Activated CD4-positive, alpha-beta T cell treated with anti-CD3 and anti-CD28 coated beads for 24 hours (primary cell): ENCODE data around the gene MYO7B.
"Not testable (repeated sequence)": the region's sequence is repeated elsewhere in the genome, so short reads cannot be mapped to it uniquely, and the experiment has no call there.

Source experiments
- DNase-seq, 2 donors: peaks; one replicate each; pipeline ENCODE4 v3.0.0-alpha.2; 2020; ENCODE audit warnings: low read depth in 2 of 2

MYO7B gene

DNA sequence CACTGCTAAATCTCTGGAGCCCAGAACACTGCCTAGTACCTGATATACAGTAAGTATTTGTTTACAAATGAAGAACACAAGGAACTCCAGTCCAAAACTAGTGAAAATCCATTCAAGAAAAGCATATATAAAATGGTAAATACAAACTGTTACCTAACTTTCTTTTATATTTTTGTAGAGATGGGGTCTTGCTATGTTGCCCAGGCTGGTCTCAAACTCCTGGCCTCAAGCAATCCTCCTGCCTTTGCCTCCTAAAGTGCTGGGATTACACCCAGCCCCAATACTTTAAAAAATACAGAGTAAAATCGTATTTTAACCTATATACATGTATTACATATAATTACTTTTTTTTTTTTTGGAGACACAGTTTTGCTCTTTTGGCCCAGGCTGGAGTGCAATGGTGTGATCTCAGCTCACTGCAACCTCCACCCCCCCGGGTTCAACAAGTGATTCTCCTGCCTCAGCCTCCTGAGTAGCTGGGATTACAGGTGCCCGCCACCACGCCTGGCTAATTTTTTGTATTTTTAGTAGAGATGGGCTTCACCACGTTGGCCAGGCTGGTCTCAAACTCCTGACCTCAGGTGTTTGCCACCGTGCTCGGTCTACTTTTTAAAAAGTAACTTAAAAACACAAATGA lies 11.2 kb upstream of the MYO7B start:
- not testable (repeated sequence) for DNase-seq

GRCh38 chr2:127525691-127526131 lies 9.8 kb upstream of the MYO7B start:
- DNase-seq: no peak

DNA sequence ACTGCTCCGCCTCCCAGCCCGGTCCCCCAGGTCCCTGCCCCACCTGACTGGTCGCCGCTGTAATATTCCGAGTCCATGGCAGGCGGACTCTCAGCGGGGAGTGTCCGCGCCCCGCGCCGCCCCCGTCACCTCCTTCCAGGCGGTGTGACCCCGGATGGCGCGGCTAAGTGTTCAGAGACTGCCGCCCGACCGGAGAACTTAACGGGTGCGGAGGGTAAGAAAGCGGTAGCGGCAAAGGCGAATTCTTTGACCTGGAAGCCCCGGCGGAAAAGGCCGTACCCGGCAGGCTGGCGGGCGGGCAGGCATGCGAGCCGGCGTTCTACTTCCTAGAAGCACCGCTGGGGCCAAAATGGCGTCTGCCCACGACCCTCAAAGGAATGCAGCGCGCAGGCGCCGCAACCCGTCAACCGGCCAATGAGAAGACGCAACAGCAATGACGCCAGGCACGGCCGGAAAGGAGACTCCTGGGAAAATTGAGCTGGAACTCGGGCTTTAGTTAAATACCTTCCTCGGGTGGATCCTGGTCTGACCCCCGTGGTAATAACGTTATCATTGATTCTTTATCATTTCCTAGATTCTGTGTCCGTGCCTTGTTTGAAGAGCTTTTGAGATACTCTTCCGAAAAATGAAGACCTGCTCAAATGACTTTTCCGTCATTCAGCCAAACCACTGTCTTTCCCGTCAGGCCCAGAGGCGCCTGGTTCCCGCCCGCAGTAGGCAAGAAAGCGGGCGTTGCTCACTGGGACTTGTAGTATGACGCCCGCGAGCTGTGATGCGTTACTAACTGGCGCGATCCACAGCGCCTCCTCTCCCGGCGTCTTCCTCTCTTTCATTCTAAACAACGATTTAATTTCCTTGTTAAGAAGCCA lies 9.1 kb upstream of the MYO7B start, which contains the start of gene IWS1:
IWS1 (minus strand) TSS at position 358 of the 869 bp plus-strand sequence; CDS start at position 77, 281 bp downstream.
- peak; percentile 82 to 85 for DNase-seq

- DNase-seq: no peak
Measured at GRCh38 chr2:127527001-127527804, 8.3 kb upstream of the MYO7B start.

GRCh38 chr2:127528487-127528886 lies 7.0 kb upstream of the MYO7B start:
- no peak for DNase-seq

GRCh38 chr2:127529416-127529815 lies 6.1 kb upstream of the MYO7B start:
- DNase-seq: not testable (repeated sequence)

- no peak for DNase-seq
Measured at GRCh38 chr2:127530245-127531140, 5.0 kb upstream of the MYO7B start.

DNA sequence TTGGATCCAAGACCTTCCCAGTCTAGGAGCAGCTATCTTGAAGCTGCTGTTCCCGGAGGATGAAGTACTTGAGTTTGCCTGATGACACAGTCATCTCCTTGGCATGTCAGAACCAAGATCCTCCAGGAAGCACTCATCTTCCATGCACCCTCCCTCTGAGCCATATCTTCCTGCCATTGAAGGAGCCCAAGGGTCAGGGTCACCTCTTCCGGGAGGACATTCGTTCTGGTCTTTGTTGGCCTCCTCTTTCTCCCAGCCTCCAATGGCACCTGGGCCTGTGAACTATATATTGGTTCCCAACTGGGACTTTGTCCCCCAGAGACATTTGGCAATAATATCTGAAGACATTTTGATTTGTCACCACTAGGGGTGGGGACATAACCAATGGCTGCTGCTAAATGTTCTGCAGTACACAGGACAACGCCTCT lies 4.2 kb upstream of the MYO7B start:
- no peak for DNase-seq

DNA sequence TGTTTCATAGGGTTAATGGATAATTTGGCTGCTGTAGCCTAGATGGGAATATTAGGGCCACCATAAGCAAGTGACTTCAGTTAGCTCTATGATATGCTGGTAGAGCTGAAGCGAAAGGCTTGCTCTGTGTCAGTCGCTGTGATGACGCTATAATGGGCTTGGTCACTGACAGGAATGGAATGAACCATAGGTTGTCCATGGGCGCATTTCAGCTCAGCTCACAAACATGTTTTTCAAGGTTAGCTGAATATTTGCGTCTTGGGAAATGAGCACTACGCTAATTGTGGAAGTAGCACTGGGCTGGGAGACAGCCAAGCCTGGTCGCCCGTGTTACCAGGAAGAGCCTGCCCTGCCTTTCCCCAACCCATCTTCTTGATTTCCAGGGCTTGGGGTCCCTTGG lies 3.2 kb upstream of the MYO7B start:
- no peak for DNase-seq

DNA sequence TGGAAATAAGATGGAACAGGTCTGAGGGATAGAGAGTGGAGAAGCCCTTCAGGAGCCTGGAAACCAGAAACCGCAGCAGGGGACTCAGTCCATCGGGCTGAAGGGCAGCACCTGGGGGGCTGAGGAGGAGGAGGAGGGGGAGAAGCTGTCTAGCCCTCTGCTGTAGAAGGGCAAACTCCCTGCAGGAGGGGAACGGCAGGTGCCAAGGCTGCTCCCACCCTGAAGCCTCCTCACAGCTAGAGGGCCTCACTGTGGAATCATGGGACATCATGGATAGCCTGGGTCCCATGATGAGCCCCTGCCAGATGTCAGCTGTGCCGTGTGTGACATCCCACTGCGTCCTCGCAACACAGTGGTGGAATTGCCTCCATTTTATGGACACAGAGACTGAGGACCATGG lies 435 bp downstream of the MYO7B start:
- no peak for DNase-seq

DNA sequence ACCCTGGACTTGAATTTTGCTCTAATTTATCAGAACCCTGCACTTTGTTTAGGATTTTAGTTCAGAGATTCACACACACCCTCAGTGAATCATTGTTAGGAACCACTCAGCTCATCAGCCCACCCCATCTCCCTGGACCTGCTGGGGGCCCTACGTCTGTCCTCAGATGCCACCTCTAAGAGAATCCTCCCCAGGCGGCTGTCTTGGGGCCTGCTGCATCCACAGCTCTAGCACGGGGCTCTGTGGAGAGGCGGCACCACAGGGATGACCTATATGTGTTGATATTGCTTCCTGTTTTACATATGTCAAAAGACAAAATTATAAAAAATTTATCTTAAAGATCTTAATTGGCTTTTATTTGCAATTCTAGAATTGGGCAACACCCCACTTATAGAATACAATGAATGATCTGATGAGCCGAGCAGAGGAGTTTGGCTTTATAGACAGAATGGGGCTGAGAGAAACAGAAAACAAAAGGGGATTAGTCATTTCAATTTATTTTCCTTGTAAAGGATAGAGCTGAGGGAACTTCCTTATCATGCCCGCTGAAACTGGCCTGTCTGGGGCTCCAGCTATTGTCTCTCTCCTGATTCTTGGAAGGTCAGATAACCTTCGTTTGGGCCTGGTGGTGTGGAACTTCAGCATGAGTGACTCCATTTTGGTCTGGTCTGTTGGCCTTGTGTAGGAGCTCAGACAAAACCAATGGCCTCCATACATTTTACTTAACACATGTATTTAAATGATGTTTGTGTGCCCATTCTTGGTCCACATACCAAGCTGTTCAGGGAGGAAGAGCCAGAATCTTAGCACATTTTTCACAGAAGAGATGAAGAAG lies 1.4 kb downstream of the MYO7B start:
- DNase-seq: no peak

DNA sequence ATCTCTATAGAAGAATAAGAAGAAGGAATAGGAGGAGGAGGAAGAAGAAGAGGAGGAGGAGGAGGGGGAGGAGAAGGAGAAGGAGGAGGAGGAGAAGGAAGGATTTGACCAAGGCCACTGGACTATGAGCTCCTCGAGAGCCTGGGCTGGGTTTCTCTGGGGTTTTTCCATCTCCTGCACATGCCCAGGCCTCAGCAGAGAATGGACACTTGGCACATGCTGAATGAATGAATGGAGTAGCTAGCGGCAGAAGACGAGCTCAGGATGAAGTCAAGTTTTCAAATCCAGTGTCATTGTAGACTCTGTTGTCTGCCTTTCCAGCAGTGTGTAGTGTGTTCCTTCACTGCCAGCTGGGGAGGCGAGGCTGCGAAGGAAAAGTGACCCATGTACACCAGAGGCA lies 2.2 kb downstream of the MYO7B start:
- no peak for DNase-seq

- DNase-seq: no peak
Measured at GRCh38 chr2:127541809-127542208, 6.3 kb downstream of the MYO7B start.

- no peak for DNase-seq
Measured at GRCh38 chr2:127542231-127542630, 6.7 kb downstream of the MYO7B start.

- not testable (repeated sequence) for DNase-seq
Measured at GRCh38 chr2:127543013-127543501, 7.6 kb downstream of the MYO7B start.

DNA sequence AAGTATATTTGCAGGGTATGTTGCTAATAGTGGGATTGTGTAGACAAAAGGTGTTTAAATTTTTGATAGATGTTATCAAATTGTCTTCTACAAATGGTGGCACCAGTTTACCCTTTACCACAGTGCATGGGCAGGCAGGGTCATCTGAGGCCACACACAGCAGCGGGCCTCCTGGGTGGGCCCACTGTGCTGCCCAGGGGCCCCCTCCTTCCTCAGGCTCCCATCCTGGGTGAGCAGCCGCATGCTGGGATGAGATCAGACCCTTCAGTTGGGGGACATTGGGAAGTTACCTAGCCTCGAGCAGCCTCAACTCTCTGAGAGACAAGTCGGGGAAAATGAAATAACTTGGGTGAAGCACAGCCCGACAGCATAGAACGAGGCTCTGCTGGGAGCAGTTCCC lies 9.7 kb downstream of the MYO7B start:
- DNase-seq: no peak

GRCh38 chr2:127545796-127546195 lies 10.3 kb downstream of the MYO7B start:
- no peak for DNase-seq

DNA sequence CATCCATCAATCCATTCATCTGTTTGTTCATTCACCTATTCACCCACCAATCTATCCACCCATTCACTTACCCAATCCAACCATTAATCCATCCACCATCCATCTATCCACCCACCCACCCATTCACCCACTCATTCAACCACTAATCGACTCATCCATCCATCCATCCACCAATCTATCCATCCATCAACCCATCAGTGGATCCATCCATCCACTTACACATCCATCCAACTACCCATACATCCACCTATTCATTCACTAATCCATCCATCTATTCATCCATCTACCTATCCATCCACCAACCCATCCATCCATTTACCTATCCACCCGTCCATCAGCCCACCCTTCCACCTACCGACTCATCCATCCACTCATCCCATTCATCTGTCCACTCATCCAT lies 11.3 kb downstream of the MYO7B start:
- DNase-seq: no peak

GRCh38 chr2:127551221-127551930 lies 15.9 kb downstream of the MYO7B start:
- DNase-seq: no peak
